ENCODE measurements around the gene MMP7. TPM values are rescaled to one million over a fixed set of nuclear protein-coding genes. Genes with fewer than 3 reads are reported as not detected.
"Not testable (repeated sequence)": the region's sequence is repeated elsewhere in the genome, so short reads cannot be mapped to it uniquely, and the experiment has no call there.

The MMP7 gene
- total RNA-seq, 2 experiments from 2014 or later: not detected

- H3K36me3 Mint-ChIP-seq (ENCODE audit: low read depth): no peaks in the 10 kb centered on the region
- H3K4me1 Mint-ChIP-seq (ENCODE audit: low read depth): peaks cover 8% of the 10 kb centered on the region
- no peaks in the 10 kb centered on the region for H3K9me3 Mint-ChIP-seq (ENCODE audit: insufficient read depth)
- no peak for ATAC-seq
- ChIA-PET CTCF (interaction anchor here (0.5 to 2.4 kb wide), 18 partner anchors 10 to 695 kb away, joined by 3 to 14 read pairs (median 4); no protein-coding TSS in a partner anchor), POLR2A (no interaction called here)
- no peak for DNase-seq
- no peak overlapping the region for H3K27ac Mint-ChIP-seq
- no peak overlapping the region for H3K4me3 Mint-ChIP-seq
- H3K27me3 Mint-ChIP-seq (ENCODE audit: low read depth): peaks cover 24% of the 10 kb centered on the region
Measured at GRCh38 chr11:102518296-102519094, 12.1 kb downstream of the MMP7 start.

- Mint-ChIP-seq H3K4me1 (ENCODE audit: low read depth) (peaks cover 6% of the 10 kb centered on the region), H3K36me3 (ENCODE audit: low read depth) (no peaks in the 10 kb centered on the region), H3K9me3 (ENCODE audit: insufficient read depth) (no peaks in the 10 kb centered on the region)
Measured at GRCh38 chr11:102517670-102518069, 12.9 kb downstream of the MMP7 start.

DNA sequence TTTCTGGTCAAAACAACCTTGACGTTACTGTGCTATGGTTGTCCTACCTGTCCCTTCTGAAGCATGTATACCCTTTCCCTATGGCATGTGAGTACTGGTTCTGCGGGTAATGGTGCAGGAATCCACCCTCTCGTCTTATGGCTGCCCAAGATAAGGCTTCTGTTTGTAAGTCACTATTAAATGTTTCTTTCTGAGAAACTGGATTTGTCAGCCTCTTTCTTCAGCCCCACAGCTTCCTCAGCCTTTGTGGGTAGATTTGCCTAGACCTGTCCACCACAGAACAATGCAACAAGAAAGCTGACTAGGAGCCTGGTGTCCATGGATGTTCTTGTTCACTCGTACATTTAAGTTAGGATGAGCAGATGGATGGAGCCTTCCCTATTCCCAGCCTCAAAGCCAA, 14.4 kb downstream of the MMP7 start:
- CTCF ChIA-PET: interaction anchor here (1.9 kb wide), 1 partner anchor 98 kb away, joined by 9 read pairs; no protein-coding TSS in a partner anchor
- no peak overlapping the region for H3K4me3 Mint-ChIP-seq
- H3K4me1 Mint-ChIP-seq (ENCODE audit: low read depth): no peaks in the 10 kb centered on the region
- ATAC-seq: no peak
- H3K27me3 Mint-ChIP-seq (ENCODE audit: low read depth): peaks cover 18% of the 10 kb centered on the region
- H3K36me3 Mint-ChIP-seq (ENCODE audit: low read depth): no peaks in the 10 kb centered on the region
- no peaks in the 10 kb centered on the region for H3K9me3 Mint-ChIP-seq (ENCODE audit: insufficient read depth)
- no peak overlapping the region for H3K27ac Mint-ChIP-seq
- POLR2A ChIA-PET: no interaction called here
- DNase-seq: no peak

More at GRCh38 chr11:102517670-102518069, 12.9 kb downstream of the MMP7 start:
- CTCF ChIA-PET: interaction anchor here (0.7 to 2.4 kb wide), 7 partner anchors 10 to 230 kb away, joined by 3 to 14 read pairs (median 6); no protein-coding TSS in a partner anchor
- ATAC-seq: no peak
- Mint-ChIP-seq H3K27ac (no peak overlapping the region), H3K27me3 (ENCODE audit: low read depth) (peaks cover 28% of the 10 kb centered on the region), H3K4me3 (no peak overlapping the region)
- no peak for DNase-seq
- POLR2A ChIA-PET: no interaction called here

GRCh38 chr11:102513869-102514268, 16.7 kb downstream of the MMP7 start:
- peaks cover 8% of the 10 kb centered on the region for H3K27me3 Mint-ChIP-seq (ENCODE audit: low read depth)
- H3K27ac Mint-ChIP-seq: no peak overlapping the region
- ChIA-PET CTCF (interaction anchor here (0.7 to 3.2 kb wide), 4 partner anchors 18 to 107 kb away, joined by 3 to 19 read pairs (median 4); no protein-coding TSS in a partner anchor), POLR2A (interaction anchor here (0.6 kb wide), 1 partner anchor 49 kb away, joined by 4 read pairs; no protein-coding TSS in a partner anchor)
- DNase-seq: no peak
- no peaks in the 10 kb centered on the region for H3K4me1 Mint-ChIP-seq (ENCODE audit: low read depth)
- H3K9me3 Mint-ChIP-seq (ENCODE audit: insufficient read depth): no peaks in the 10 kb centered on the region
- H3K36me3 Mint-ChIP-seq (ENCODE audit: low read depth): no peaks in the 10 kb centered on the region
- H3K4me3 Mint-ChIP-seq: no peak overlapping the region
- no peak for ATAC-seq

GRCh38 chr11:102510439-102511135, 20.0 kb downstream of the MMP7 start:
- DNase-seq: no peak
- no peak for ATAC-seq
- POLR2A ChIA-PET: no interaction called here
- no peaks in the 10 kb centered on the region for H3K4me1 Mint-ChIP-seq (ENCODE audit: low read depth)
- CTCF ChIA-PET: interaction anchor here (1.0 to 1.7 kb wide), 3 partner anchors 15 to 216 kb away, joined by 3 to 16 read pairs (median 4); no protein-coding TSS in a partner anchor
- peaks cover 10% of the 10 kb centered on the region for H3K27me3 Mint-ChIP-seq (ENCODE audit: low read depth)
- no peaks in the 10 kb centered on the region for H3K36me3 Mint-ChIP-seq (ENCODE audit: low read depth)
- H3K4me3 Mint-ChIP-seq: no peak overlapping the region
- H3K27ac Mint-ChIP-seq: no peak overlapping the region
- no peaks in the 10 kb centered on the region for H3K9me3 Mint-ChIP-seq (ENCODE audit: insufficient read depth)

GRCh38 chr11:102502831-102503230, 27.7 kb downstream of the MMP7 start:
- peaks cover 34% of the 10 kb centered on the region for H3K27me3 Mint-ChIP-seq (ENCODE audit: low read depth)
- DNase-seq; H3K27ac Mint-ChIP-seq; H3K4me1 Mint-ChIP-seq (ENCODE audit: low read depth); ATAC-seq; H3K36me3 Mint-ChIP-seq (ENCODE audit: low read depth); H3K4me3 Mint-ChIP-seq; H3K9me3 Mint-ChIP-seq (ENCODE audit: insufficient read depth); POLR2A ChIA-PET; CTCF ChIA-PET: not testable (repeated sequence)

- H3K36me3 Mint-ChIP-seq (ENCODE audit: low read depth): no peaks in the 10 kb centered on the region
- ChIA-PET POLR2A (no interaction called here), CTCF (interaction anchor here (1.6 to 3.0 kb wide), 4 partner anchors 112 to 165 kb away, joined by 5 to 34 read pairs (median 14); no protein-coding TSS in a partner anchor)
- peaks cover 36% of the 10 kb centered on the region for H3K27me3 Mint-ChIP-seq (ENCODE audit: low read depth)
- H3K9me3 Mint-ChIP-seq (ENCODE audit: insufficient read depth): no peaks in the 10 kb centered on the region
- ATAC-seq (no peak), DNase-seq (no peak)
- no peak overlapping the region for H3K4me3 Mint-ChIP-seq
- no peak overlapping the region for H3K27ac Mint-ChIP-seq
- no peaks in the 10 kb centered on the region for H3K4me1 Mint-ChIP-seq (ENCODE audit: low read depth)
Measured at GRCh38 chr11:102500829-102501228, 29.7 kb downstream of the MMP7 start.

- Mint-ChIP-seq H3K27ac (no peak overlapping the region), H3K4me3 (no peak overlapping the region), H3K36me3 (ENCODE audit: low read depth) (no peaks in the 10 kb centered on the region), H3K9me3 (ENCODE audit: insufficient read depth) (no peaks in the 10 kb centered on the region), H3K4me1 (ENCODE audit: low read depth) (peaks cover 6% of the 10 kb centered on the region), H3K27me3 (ENCODE audit: low read depth) (peaks cover 34% of the 10 kb centered on the region)
- ChIA-PET POLR2A (interaction anchor here (0.6 to 1.1 kb wide), 2 partner anchors 110 to 115 kb away, joined by 3 read pairs; no protein-coding TSS in a partner anchor), CTCF (interaction anchor here (0.8 to 3.0 kb wide), 10 partner anchors 108 to 205 kb away, joined by 3 to 34 read pairs (median 4); no protein-coding TSS in a partner anchor)
- no peak for ATAC-seq
- DNase-seq: no peak
Measured at GRCh38 chr11:102499931-102500330, 30.6 kb downstream of the MMP7 start.

DNA sequence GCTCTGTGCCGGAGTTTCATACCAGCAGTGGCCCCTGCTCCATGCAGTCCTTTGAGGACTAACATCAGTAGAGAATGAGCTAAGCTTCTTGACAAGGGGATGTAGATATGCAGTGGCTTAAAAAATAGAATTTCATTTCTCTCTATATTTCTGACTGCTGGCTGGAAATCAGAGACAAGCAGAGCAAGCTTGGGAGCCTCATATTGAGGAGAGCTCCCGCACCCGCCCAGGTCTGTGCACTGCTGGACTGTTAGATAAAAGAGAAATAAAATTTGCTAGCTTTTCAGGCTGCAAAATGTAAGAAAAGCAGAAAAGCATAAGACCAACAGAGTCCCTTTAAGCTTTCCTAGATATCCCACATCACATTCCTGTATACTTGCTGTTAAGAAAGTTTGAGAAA, 31.4 kb downstream of the MMP7 start:
- DNase-seq (no peak), ATAC-seq (no peak)
- no peak overlapping the region for H3K4me3 Mint-ChIP-seq
- CTCF ChIA-PET: interaction anchor here (0.7 to 3.0 kb wide), 12 partner anchors 11 to 204 kb away, joined by 3 to 34 read pairs (median 3); no protein-coding TSS in a partner anchor
- no peaks in the 10 kb centered on the region for H3K9me3 Mint-ChIP-seq (ENCODE audit: insufficient read depth)
- H3K27me3 Mint-ChIP-seq (ENCODE audit: low read depth): peaks cover 34% of the 10 kb centered on the region
- H3K4me1 Mint-ChIP-seq (ENCODE audit: low read depth): peaks cover 11% of the 10 kb centered on the region
- POLR2A ChIA-PET: interaction anchor here (0.6 to 1.1 kb wide), 2 partner anchors 109 to 115 kb away, joined by 3 read pairs; no protein-coding TSS in a partner anchor
- no peak overlapping the region for H3K27ac Mint-ChIP-seq
- no peaks in the 10 kb centered on the region for H3K36me3 Mint-ChIP-seq (ENCODE audit: low read depth)

- CTCF ChIA-PET: interaction anchor here (1.2 to 1.8 kb wide), 10 partner anchors 18 to 169 kb away, joined by 3 to 56 read pairs (median 9); no protein-coding TSS in a partner anchor
Measured at GRCh38 chr11:102497061-102497460, 33.5 kb downstream of the MMP7 start.

GRCh38 chr11:102495161-102496042, 35.1 kb downstream of the MMP7 start:
- Mint-ChIP-seq H3K4me1 (ENCODE audit: low read depth) (peaks cover 27% of the 10 kb centered on the region), H3K9me3 (ENCODE audit: insufficient read depth) (no peaks in the 10 kb centered on the region), H3K4me3 (no peak overlapping the region), H3K27ac (peak overlapping the region; percentile 9), H3K27me3 (ENCODE audit: low read depth) (peaks cover 14% of the 10 kb centered on the region), H3K36me3 (ENCODE audit: low read depth) (no peaks in the 10 kb centered on the region)
- ChIA-PET CTCF (interaction anchor here (0.7 to 1.8 kb wide), 60 partner anchors 9 to 227 kb away, joined by 3 to 56 read pairs (median 4); partner anchors contain the start of gene TMEM123), POLR2A (interaction anchor here (0.8 to 1.2 kb wide), 5 partner anchors 32 to 208 kb away, joined by 3 to 6 read pairs (median 3); no protein-coding TSS in a partner anchor)
- DNase-seq: peak; percentile 68
- ATAC-seq: peak; percentile 78

More at GRCh38 chr11:102497061-102497460, 33.5 kb downstream of the MMP7 start:
- no peaks in the 10 kb centered on the region for H3K36me3 Mint-ChIP-seq (ENCODE audit: low read depth)
- no peak overlapping the region for H3K27ac Mint-ChIP-seq
- ATAC-seq (no peak), DNase-seq (no peak)
- H3K4me3 Mint-ChIP-seq: no peak overlapping the region
- POLR2A ChIA-PET: no interaction called here
- peaks cover 21% of the 10 kb centered on the region for H3K27me3 Mint-ChIP-seq (ENCODE audit: low read depth)
- peaks cover 22% of the 10 kb centered on the region for H3K4me1 Mint-ChIP-seq (ENCODE audit: low read depth)
- no peaks in the 10 kb centered on the region for H3K9me3 Mint-ChIP-seq (ENCODE audit: insufficient read depth)

All from activated CD8-positive, alpha-beta T cell treated with anti-CD3 and anti-CD28 coated beads, Interleukin-2, amount 10 ng/mL, durations not matched to agents 7 days and 5 days (primary cell).